BJ (cell line): Measurements from ENCODE around the gene PHACTR3. TPM values are rescaled to one million over a fixed set of nuclear protein-coding genes. Genes with fewer than 3 reads are reported as not detected.

ENCODE experiments used
- CTCF ChIA-PET: fragments of 350-600 bp; formaldehyde crosslinking; extraction: SDS; loops from one replicate; lab custom pipeline; 2021; ENCODE audit warnings: antibody characterized with exemption, inconsistent platforms; lab: Yijun Ruan, JAX
- POLR2A ChIA-PET: fragments of 300-600 bp; sonication (Branson Sonifier 250); formaldehyde crosslinking; extraction: SDS; loops from one replicate; lab custom pipeline; 2021; ENCODE audit warnings: antibody characterized with exemption; lab: Charles Lee
- DNase-seq: peaks from one replicate; pipeline ENCODE4 v3.0.0-alpha.2; 2011; ENCODE audit warnings: low read depth
- H3K27me3 ChIP-seq: 2 replicates; pipeline ENCODE4 v1.6.0; 2011; ENCODE audit warnings: low read length; ENCODE audit not compliant: control insufficient read depth, insufficient read depth
- H3K36me3 ChIP-seq: 2 replicates; pipeline ENCODE4 v1.5.1; 2011; ENCODE audit warnings: low read length; ENCODE audit not compliant: control insufficient read depth, insufficient read depth
- H3K4me3 ChIP-seq: 2 replicates; pipeline ENCODE4 v1.5.1; 2011; ENCODE audit warnings: low read depth, mild to moderate bottlenecking, control low read depth, low read length
- polyA plus RNA-seq: library from polyadenylated mRNA; depleted of rRNA; stranded (reverse); fragments of >200 nt; gene quantifications from 2 replicates; pipeline ENCODE4 v1.2.3, GENCODE V29; 2011
- TF ChIP-seq, protein P1 (sequence below): IDR thresholded peaks from 2 replicates; pipeline ENCODE4 v1.5.1; 2011; ENCODE audit warnings: low read depth, mild to moderate bottlenecking, control low read depth, inconsistent platforms, low read length, moderate library complexity; ENCODE audit not compliant: insufficient read depth

PHACTR3 gene
- polyA plus RNA-seq, 1 experiment, result not detected

DNA sequence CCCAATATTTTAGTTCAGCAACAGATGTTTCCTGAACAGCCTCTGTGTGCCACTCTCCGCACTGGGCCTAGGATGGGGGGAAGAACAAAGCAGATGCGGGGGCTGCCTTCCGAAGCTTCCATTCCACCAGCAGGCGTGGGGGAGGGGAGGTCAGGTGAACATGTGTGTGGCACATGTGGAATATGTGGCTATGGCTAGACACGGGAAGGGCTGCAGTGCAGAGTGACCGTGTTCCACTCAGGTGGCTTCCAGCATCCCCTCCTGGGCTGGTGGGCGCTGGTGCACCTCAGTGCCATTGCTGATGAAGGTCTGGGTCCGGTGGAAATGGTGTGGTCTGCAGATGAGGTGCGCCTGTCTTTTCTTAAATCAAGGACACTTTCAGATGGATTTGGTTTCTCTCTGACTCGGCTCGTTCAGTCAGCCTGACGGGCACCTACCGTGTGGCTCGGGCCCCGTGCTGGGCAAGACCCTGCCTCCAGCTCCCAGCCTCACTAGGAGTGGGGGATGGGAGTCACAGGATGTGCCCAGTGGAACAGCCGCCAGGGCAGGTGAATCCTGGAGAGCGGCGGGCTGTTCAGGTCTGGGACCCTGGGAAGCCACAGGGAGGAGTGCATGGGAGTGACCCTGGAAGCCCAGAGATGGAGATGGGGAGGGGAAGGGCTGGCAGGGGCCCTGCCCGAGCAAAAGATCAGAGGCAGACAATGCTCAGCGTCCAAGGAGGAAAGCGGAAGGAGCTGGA, 218.1 kb downstream of the PHACTR3 start:
- no peak for DNase-seq
- Histone ChIP-seq H3K27me3 (no peaks in the 10 kb centered on the region), H3K36me3 (no peaks in the 10 kb centered on the region), H3K4me3 (no peak overlapping the region)
- POLR2A ChIA-PET, result no interaction called here
- CTCF ChIA-PET, result interaction anchor here (2.5 kb wide), 1 partner anchor 28 kb away, joined by 5 read pairs; no protein-coding TSS in a partner anchor
- TF ChIP-seq, protein P1, sequence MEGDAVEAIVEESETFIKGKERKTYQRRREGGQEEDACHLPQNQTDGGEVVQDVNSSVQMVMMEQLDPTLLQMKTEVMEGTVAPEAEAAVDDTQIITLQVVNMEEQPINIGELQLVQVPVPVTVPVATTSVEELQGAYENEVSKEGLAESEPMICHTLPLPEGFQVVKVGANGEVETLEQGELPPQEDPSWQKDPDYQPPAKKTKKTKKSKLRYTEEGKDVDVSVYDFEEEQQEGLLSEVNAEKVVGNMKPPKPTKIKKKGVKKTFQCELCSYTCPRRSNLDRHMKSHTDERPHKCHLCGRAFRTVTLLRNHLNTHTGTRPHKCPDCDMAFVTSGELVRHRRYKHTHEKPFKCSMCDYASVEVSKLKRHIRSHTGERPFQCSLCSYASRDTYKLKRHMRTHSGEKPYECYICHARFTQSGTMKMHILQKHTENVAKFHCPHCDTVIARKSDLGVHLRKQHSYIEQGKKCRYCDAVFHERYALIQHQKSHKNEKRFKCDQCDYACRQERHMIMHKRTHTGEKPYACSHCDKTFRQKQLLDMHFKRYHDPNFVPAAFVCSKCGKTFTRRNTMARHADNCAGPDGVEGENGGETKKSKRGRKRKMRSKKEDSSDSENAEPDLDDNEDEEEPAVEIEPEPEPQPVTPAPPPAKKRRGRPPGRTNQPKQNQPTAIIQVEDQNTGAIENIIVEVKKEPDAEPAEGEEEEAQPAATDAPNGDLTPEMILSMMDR, result no peak

DNA sequence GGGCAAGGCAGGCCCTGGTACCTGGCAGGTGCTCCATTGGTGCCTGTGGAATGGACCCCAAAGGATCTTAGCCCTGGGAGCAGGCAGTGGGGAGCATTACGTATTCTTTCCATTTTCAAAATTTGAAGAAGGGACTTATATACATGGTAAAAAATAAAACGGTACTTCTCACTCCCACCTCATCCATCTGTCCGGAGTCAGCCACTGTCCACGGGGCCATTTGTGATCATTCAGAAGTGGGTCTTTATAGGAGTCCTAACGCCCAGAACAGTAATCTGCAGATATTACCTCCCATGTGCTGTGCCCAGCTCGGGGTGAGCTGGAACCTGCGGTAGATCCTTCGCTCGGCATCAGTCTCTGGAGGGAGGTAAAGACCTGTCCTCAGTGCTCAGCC, 218.7 kb downstream of the PHACTR3 start:
- Histone ChIP-seq H3K36me3 (no peaks in the 10 kb centered on the region), H3K4me3 (no peak overlapping the region), H3K27me3 (no peaks in the 10 kb centered on the region)
- ChIA-PET CTCF (interaction anchor here (2.5 kb wide), 1 partner anchor 27 kb away, joined by 5 read pairs; no protein-coding TSS in a partner anchor), POLR2A (no interaction called here)
- DNase-seq, result no peak
- TF ChIP-seq, protein P1, result no peak

DNA sequence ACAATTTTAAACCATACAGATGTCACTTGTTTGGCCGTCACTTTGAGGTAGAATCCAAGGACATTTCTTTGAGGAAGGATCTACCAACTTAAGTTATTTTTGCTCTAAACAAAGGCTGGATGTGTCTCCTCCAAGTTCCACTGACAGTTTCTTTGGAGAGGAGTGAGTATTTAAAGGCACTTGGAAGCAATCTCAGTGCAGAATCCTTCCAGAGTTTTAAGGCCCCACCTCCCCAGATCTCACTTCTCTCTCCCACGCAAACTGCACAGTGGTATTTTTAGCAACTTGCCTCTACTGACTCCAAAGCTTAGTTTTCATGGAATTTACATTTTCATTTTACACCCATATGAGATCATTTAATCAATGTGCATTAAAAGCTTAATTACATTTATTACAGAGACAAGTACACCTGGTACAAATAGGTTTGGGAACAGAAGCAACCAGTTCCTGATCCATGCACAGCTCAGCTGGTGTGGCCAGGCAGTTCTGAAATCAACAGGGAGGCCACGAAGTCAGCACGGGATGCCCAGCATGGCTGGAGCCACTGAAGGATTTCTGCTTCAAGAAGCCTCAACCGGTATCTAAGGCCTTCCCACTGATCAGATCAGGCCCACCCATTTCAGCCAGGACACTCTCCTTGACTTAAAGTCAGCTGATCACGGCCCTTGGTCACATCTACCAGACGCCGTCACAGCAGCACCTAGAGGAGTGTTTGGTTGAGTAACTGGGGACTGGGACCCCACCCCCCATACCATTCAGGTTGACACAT, 219.3 kb downstream of the PHACTR3 start:
- Histone ChIP-seq H3K27me3 (no peaks in the 10 kb centered on the region), H3K36me3 (no peaks in the 10 kb centered on the region), H3K4me3 (no peak overlapping the region)
- ChIA-PET POLR2A (no interaction called here), CTCF (interaction anchor here (2.5 kb wide), 1 partner anchor 27 kb away, joined by 5 read pairs; no protein-coding TSS in a partner anchor)
- TF ChIP-seq, protein P1, result no peak
- no peak for DNase-seq

DNA sequence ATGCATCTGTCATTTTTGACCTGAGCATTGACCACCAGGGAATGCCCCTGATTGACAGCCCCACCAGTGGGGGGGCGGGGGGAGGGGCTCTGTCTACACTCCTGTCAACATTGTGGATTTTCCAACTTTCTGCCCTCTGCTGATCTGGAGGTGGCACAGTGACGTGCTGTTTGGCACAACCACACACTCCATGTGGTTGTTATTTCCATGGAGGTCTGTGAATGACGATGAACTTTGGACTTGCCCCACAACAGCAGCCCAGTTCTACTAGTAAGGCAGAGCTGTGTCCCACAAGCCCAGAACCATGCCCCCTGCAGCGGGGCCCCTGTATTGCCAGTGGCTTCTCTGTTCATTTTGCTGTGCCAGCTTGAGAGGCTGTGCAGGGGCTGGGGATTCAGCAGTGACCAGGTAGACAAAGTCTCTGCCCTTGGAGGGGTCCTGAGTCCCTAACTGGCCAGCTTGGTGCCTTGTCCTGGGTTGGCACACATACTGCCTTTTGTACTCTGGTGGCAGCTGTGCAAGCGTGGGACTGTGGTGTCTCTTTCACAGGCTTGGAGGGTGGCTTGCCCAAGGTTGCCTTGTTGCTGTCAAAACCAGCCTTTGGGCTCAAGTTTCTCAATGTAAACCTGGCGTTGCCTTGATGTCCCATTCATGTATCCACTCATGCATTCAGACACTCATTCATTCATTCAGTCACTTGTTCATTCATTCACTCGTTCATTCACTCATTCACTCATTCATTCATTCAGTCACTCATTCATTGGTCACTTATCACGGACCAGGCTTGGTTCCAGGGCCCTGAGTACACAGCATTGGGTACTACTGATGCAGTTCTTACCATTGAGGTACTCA, 220.6 kb downstream of the PHACTR3 start:
- TF ChIP-seq, protein P1, result no peak
- no peak overlapping the region for H3K4me3 ChIP-seq
- no peaks in the 10 kb centered on the region for H3K27me3 ChIP-seq
- DNase-seq, result no peak
- ChIA-PET CTCF (interaction anchor here (2.5 kb wide), 1 partner anchor 25 kb away, joined by 5 read pairs; no protein-coding TSS in a partner anchor), POLR2A (no interaction called here)
- H3K36me3 ChIP-seq, result no peaks in the 10 kb centered on the region
